ENCODE results near the gene TRMT1.

The TRMT1 gene

DNA sequence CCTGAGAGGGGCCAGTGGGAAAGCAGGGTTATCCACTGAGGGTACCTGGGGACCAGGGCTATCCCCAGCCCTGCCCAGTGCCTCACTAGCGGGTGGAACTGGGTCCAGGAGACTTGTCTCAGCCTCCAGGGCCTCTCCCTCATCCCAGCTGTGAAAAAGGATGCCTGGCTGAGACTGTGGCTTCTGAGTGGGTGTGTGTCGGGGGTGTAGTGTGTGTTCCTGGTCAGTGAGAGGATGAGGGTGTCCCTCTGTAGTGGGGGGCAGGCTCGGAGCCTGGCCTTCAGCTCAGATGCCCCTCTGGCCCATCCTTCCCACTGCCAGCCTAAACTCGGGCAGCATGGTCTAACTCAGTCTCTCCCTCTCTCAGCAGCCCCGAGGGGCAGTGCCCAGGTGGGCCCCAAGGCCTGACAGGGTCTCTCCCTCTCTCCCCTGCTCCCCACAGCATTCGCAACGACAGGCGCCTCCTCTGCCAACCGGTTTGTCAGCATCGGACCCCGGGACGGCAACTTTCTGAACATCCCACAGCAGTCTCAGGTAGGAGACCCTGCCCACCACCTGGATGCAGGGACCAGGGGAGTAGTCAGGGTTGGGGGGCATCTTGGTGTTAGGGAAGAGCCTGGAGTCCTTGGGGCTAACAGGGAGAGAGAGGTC lies 26.6 kb downstream of the TRMT1 start:
- no peak for DNase-seq

GRCh38 chr19:13089139-13089856 lies 27.2 kb downstream of the TRMT1 start:
- DNase-seq: no peak

DNA sequence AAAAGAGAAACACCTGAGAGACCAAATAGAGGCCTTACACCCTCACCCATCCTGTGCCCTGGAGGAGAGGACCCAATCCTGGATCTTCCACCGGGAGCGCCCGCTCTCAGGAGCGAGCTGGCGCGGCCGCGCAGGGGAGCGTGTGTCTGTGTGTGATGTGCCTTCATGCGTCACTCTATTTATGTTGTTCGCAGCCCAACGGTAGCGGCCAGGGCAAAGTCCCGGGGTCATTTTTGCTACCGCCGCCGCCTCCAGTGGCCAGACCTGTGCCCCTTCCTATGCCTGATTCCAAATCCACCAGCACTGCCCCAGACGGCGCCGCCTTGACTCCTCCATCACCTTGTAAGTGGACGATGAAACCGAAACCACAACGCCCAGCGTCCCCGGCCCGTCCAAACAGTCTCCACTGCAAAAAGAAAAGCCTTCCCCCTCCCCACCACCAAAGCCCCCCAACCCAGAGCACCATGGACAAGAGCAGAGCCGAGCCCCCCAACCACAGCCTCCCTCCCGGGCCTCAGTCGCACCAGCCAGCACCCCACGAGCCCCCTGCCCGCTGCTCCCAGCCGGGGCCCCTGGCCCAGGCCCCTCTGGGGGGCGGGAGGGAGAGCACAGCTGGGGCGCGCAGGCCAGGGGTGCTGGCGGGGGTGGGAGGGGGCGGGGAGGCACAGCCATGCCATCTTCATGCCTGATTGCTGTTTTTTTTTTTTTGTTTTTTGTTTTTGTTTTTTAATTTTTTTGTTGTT lies 28.6 kb downstream of the TRMT1 start:
- no peak for DNase-seq

GRCh38 chr19:13087295-13087694 lies 29.2 kb downstream of the TRMT1 start:
- DNase-seq: no peak

DNA sequence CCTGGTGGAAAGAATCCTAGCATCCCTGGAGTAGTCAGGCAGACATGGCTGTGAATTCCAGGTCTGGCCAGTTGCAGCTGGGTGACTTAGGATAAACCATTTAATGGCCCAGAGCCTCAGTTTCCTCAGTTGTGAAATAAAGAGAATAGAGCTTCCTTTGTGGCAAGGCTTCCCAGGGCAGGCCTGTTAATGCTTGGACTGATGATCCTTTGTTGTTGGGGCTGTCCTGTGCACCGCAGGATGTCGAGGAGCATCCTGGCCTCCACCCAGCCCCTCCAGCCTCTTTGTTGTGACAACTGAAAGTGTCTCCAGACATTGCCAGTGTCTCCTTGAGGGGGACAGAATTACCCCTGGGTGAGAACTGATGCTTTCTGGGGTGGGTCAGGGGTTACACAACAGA lies 30.2 kb downstream of the TRMT1 start:
- DNase-seq: no peak

GRCh38 chr19:13085666-13086065 lies 30.9 kb downstream of the TRMT1 start:
- DNase-seq: no peak

DNA sequence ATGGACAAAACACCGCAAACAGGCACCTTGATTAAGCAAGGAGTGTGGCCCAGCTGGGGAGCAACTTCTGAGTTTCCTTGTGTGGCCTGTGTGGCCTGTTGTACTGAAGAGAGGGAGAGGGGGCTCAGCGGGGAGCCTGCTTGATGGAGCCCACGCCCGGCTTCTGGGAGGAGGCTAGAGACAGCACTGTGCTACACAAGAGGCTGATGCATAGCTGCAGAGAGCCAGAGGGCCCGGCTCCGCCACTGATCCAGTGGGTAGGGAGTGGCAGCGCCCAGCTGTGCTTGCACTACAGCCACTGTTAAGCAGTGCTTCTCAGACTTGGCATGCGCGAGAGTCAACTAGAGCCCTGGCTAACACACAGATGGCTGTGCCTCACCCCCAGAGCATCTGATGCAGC lies 32.9 kb downstream of the TRMT1 start:
- DNase-seq: no peak

DNA sequence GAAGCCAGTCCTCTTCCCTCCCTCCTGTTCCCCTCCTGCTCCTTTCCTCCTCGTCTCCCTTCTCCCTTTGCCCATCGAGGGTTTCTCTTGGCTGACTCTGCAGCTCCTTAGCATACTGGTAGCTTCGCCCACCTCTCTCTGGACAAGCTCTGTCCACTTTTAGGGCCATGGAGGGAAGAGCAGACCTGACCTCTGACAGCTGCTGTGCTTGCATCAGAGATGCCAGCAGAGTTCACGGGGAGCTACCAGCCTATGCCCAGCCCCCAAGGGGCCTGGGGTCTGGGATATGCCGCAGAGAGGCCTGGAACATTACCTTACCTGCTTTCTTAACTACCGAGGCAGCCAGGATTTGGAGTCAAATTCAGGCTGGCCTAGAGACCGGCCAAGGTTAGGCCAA lies 33.5 kb downstream of the TRMT1 start:
- no peak for DNase-seq

DNA sequence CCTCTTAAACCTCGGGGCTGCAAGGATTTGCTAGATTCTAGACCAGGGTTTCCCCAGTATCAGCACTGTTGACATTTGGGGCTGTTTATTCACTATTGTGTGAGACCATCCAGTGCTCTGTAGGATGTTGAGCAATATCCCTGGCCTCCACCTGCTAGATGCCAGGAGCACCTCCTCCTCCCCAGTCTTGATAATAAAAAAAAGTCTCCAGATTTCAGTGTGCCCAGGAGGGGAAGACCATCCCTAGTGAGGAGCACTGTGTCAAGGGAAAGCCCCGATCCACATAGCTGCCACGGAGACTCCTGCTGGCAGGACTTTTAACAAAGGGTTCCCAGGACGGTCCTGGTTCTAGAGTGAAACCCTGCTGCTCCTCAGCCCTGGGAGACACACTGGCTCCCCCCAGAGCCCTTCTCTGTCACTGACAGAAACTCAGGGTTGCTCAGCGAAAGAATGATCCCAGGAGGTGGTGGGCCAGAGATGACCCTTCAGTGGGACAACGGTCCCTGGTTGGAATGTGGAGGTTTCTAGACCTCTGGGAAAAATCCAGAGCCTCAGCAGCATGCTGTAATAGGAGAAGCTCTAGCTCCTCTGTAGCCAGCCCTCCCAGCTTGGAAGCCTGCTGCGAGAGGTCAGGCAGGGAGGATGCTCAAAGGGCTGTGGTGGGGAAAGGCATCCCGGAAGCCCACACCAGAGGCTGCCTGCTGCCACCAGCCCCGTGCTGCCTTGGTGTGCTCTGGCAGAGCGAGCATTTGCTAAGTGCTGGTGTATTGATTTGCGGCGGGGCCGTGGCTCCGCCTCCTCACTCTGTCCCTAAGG lies 34.1 kb downstream of the TRMT1 start:
- no peak for DNase-seq

DNA sequence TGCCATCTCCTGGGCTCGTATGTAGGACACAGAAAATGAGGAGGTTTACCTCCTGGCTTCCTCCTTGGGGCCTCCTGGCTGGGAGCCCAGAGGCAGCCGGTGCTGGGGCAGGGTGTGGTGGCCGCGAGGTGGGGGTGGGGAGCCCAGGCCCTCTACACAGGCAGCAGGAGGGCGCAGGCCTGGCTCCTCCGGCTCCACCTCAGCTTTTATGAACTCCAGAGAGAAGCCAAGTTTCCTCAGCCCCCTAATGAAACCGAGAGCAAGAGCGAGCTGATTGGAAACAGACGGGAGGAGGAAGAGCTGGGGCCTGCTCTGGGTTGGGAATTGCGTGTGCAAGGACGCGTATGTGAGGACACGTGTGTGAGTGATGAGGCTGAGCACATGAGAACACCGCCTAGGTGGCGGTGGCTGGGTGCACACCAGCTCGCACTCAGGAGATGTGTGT lies 37.0 kb downstream of the TRMT1 start:
- no peak for DNase-seq

- DNase-seq: no peak
Measured at GRCh38 chr19:13078897-13079541, 37.5 kb downstream of the TRMT1 start.

DNA sequence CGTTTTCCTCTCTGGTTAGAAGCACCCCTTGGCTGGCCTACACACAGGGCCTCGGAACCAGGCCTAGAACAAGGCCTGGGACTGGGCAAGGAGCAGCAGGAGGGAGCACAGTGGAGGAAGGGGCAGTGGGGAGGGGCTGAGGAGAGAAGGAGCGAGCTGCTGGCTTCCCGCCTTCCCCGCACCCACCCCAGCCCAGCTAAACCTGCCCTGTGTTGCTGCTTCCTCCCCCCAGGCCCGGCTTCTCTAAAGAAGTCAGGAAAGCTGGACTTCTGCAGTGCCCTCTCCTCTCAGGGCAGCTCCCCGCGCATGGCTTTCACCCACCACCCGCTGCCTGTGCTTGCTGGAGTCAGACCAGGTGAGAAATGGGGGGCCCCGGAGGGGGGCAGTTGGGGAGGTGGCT lies 38.2 kb downstream of the TRMT1 start:
- no peak for DNase-seq

DNA sequence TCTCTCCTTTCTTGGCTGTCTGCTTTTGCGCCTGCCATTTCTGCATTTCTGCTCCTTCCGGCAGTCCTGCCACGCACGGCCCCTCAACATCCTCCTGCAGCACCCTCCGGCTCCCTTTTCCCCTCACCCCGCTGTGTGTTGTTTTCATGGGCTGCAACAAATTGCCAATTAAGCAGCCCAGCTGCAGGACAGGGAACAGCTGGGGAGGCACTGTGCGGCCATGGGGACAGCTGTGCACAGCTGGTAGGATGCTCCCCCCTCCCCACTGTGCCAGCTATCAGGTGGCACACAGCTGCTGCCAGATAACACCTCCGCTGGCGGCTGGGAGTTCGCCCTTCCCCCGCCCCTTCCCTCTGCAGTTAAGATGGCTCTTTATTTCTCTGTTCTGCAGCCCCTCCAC lies 39.3 kb downstream of the TRMT1 start:
- no peak for DNase-seq

DNA sequence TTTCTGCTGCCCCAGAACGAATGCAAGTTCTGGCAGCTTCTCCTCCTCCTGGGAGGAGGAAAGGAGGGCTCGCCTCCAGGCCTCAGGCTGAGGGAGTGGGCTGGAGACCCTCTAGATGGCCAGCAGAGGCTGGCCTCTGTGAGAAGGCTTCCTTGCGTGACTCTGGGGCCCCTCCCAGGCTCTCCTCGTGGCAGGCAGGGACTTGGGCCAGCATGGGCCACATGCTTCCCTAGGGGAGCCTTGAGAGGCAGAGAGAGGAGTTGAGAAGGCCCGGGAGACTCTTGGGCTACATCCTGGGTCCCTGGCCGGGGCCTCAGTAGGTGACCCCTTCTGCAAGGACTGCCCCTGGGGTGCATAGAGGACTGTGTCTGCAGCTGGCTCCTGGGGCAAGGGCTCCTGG lies 39.8 kb downstream of the TRMT1 start:
- DNase-seq: no peak

DNA sequence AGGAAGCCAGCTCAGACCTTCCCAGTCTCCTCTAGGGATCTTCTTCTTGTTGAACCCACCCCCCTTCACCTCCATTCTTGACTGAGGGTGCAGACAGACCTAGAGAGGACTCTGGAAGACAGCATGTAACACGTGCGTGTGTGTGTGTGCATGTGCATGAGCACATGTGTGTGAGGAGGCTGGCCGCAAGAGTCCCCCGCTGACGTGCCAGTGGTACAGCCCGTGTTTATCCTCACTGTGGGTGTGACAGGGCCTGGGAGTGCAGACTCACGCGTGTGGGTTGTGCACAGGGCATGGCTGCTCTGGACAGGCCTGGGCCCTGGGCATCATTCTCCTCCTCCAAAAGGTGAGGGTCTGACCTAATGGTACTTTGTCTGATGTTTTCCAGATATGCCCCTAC lies 40.2 kb downstream of the TRMT1 start:
- DNase-seq: no peak

DNA sequence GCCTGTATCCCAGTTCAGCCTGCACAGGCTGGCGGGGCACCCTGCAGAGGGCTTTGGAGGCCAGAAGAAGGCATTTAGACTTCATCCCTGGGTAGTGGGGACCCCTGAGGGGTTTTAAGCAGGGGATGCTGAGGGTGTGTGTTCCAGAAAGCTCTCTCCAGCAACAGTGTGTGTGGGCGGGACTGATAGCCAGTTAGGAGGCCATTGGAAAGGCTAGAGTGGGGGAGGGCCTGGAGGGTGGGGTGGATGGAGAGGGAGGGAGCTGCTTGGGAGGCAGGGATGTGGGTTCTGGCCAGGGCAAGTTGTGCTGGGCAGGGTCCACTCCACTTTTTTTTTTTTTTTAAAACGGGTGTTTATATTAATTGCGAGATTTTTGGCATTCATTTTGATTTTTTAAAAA lies 42.2 kb downstream of the TRMT1 start:
- no peak for DNase-seq

DNA sequence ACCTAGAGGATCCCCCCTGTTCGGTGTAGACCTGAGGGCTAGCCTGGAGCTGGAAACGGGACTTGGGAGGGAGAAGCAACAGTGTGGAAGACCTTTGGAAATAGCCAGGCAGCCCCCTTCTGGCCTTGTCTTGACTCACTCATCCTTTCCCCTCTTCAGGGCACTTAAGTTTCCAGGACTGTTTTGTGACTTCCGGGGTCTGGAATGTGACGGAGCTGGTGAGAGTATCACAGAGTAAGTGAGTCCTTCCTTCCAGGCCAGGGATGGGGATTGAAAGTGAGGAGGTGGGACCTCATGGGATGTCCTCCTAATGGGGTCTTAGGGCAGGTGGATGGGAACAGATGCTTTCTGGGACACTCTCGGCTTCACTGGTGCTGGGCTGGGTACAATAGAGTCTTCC lies 43.3 kb downstream of the TRMT1 start:
- DNase-seq: no peak

GRCh38 chr19:13072188-13072908 lies 44.2 kb downstream of the TRMT1 start:
- no peak for DNase-seq

DNA sequence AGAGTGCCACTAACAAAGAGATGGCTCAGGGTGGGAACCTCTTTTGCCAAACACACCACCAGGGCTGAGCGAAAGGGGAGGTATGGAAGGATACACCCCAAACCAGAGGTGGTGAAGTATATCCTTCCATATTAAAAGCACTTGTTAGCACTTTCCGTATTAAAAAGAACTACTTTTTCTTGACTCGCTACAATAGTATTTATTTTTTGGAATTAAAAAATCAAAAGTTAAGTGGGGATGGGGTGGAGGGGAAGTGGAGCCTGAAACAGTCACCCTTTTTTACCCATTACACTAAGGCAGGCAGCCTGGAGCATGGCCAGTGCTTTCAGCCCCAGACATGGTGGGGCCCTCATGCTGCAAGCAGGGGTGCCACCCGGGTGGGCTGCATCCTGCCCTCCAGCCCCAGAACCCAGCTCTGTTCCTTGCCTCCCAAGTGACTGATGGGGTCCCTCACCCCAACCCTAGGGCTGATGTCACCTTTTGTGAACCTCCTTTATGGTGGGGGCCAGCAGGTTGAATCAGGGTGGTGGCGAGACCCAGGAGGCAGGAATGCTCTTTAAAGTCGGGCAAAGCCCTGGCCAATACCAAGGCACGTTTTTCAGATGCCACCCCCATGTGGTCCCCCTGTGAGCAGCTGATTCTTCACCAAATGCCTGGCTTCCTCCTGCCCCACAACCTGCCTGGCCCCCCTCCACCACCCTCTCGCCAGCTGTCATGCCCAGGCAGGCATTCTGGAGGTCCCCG lies 44.9 kb downstream of the TRMT1 start:
- no peak for DNase-seq

GRCh38 chr19:13070425-13071140 lies 46.0 kb downstream of the TRMT1 start:
- DNase-seq: no peak
